KOPT-K1 (cell line): Measurements from ENCODE around the gene PIAS1.

Source experiments
- H3K27ac ChIP-seq: fragments of 200-600 bp; sonication (generic); 2 replicates; pipeline ENCODE4 v1.5.1; 2016; ENCODE audit warnings: antibody characterized with exemption, mild to moderate bottlenecking, low read depth, low read length; ENCODE audit not compliant: poor library complexity, severe bottlenecking
- H3K36me3 ChIP-seq: fragments of 200-600 bp; sonication (generic); 2 replicates; pipeline ENCODE4 v1.5.1; 2017; ENCODE audit warnings: antibody characterized with exemption, mild to moderate bottlenecking, low read length, moderate library complexity; ENCODE audit not compliant: insufficient read depth
- H3K9me3 ChIP-seq: fragments of 200-600 bp; sonication (generic); 2 replicates; pipeline ENCODE4 v1.5.1; 2017; ENCODE audit warnings: antibody characterized with exemption, low read length, mild to moderate bottlenecking; ENCODE audit not compliant: insufficient read depth, poor library complexity, severe bottlenecking

The PIAS1 gene

GRCh38 chr15:68186671-68187397 lies 132.7 kb downstream of the PIAS1 start:
- H3K36me3 ChIP-seq, result peaks cover 92% of the 10 kb centered on the region
- no peaks in the 10 kb centered on the region for H3K9me3 ChIP-seq
- H3K27ac ChIP-seq, result no peak overlapping the region

- Histone ChIP-seq H3K27ac (no peak overlapping the region), H3K9me3 (no peaks in the 10 kb centered on the region), H3K36me3 (peaks cover 93% of the 10 kb centered on the region)
Measured at GRCh38 chr15:68187559-68187958, 133.4 kb downstream of the PIAS1 start.

- no peaks in the 10 kb centered on the region for H3K9me3 ChIP-seq
- no peak overlapping the region for H3K27ac ChIP-seq
- peaks cover 93% of the 10 kb centered on the region for H3K36me3 ChIP-seq
Measured at GRCh38 chr15:68188647-68189046, 134.5 kb downstream of the PIAS1 start.

- Histone ChIP-seq H3K27ac (no peak overlapping the region), H3K36me3 (peaks cover 89% of the 10 kb centered on the region)
Measured at GRCh38 chr15:68190048-68190447, 135.9 kb downstream of the PIAS1 start.

GRCh38 chr15:68191555-68191954 lies 137.4 kb downstream of the PIAS1 start:
- H3K36me3 ChIP-seq, result peaks cover 89% of the 10 kb centered on the region
- no peaks in the 10 kb centered on the region for H3K9me3 ChIP-seq
- H3K27ac ChIP-seq, result no peak overlapping the region

More at GRCh38 chr15:68190048-68190447, 135.9 kb downstream of the PIAS1 start:
- no peaks in the 10 kb centered on the region for H3K9me3 ChIP-seq

- no peaks in the 10 kb centered on the region for H3K9me3 ChIP-seq
- no peak overlapping the region for H3K27ac ChIP-seq
- H3K36me3 ChIP-seq, result peaks cover 85% of the 10 kb centered on the region
Measured at GRCh38 chr15:68192117-68192516, 138.0 kb downstream of the PIAS1 start.

GRCh38 chr15:68192804-68193486 lies 138.8 kb downstream of the PIAS1 start:
- no peaks in the 10 kb centered on the region for H3K9me3 ChIP-seq
- H3K36me3 ChIP-seq, result peaks cover 85% of the 10 kb centered on the region
- H3K27ac ChIP-seq, result no peak overlapping the region

- Histone ChIP-seq H3K27ac (no peak overlapping the region), H3K9me3 (no peaks in the 10 kb centered on the region), H3K36me3 (peaks cover 59% of the 10 kb centered on the region)
Measured at GRCh38 chr15:68195336-68196112, 141.4 kb downstream of the PIAS1 start.

GRCh38 chr15:68196445-68197169 lies 142.5 kb downstream of the PIAS1 start:
- Histone ChIP-seq H3K9me3 (no peaks in the 10 kb centered on the region), H3K27ac (no peak overlapping the region), H3K36me3 (peaks cover 49% of the 10 kb centered on the region)

GRCh38 chr15:68197170-68197492 lies 143.0 kb downstream of the PIAS1 start:
- H3K9me3 ChIP-seq, result no peaks in the 10 kb centered on the region
- H3K27ac ChIP-seq, result no peak overlapping the region
- peaks cover 44% of the 10 kb centered on the region for H3K36me3 ChIP-seq

GRCh38 chr15:68197661-68198437 lies 143.7 kb downstream of the PIAS1 start:
- H3K27ac ChIP-seq, result no peak overlapping the region
- no peaks in the 10 kb centered on the region for H3K9me3 ChIP-seq
- H3K36me3 ChIP-seq, result peaks cover 37% of the 10 kb centered on the region

GRCh38 chr15:68199340-68199739 lies 145.2 kb downstream of the PIAS1 start:
- H3K36me3 ChIP-seq, result peaks cover 24% of the 10 kb centered on the region; the same call in 1 of the 2 replicates
- no peaks in the 10 kb centered on the region for H3K9me3 ChIP-seq

GRCh38 chr15:68200016-68200861 lies 146.1 kb downstream of the PIAS1 start:
- Histone ChIP-seq H3K27ac (no peak overlapping the region), H3K9me3 (no peaks in the 10 kb centered on the region), H3K36me3 (peaks cover 24% of the 10 kb centered on the region; the same call in 1 of the 2 replicates)

More at GRCh38 chr15:68199340-68199739, 145.2 kb downstream of the PIAS1 start:
- H3K27ac ChIP-seq, result no peak overlapping the region
